H1 (cell line): Measurements from ENCODE around the gene NEK9. TPM values are rescaled to one million over a fixed set of nuclear protein-coding genes. Genes with fewer than 3 reads are reported as not detected.
A peak's percentile ranks its signal among the peaks of the same experiment; 100 is the strongest.

Experiments
- ATF2 ChIP-seq: IDR thresholded peaks from 2 replicates; pipeline ENCODE4 v1.6.1; 2012; ENCODE audit warnings: low read length, inconsistent platforms
- BCL11A ChIP-seq, 2 experiments: IDR thresholded peaks; one replicate each; pipeline ENCODE4 v1.6.1; 2011; ENCODE audit warnings: low read depth in 2 of 2, low read length in 2 of 2, mild to moderate bottlenecking in 2 of 2
- CBX5 ChIP-seq: fragments of 300-800, 300-1000 bp; sonication (generic); IDR thresholded peaks from 2 replicates; pipeline ENCODE4 v1.7.1; 2016; ENCODE audit warnings: antibody characterized with exemption, low read length, low read depth
- CHD2 ChIP-seq: IDR thresholded peaks from 2 replicates; pipeline ENCODE4 v1.6.1; 2012; ENCODE audit warnings: low read length, improper control_type of control experiment
- CHD7 ChIP-seq: fragments of 300-600 bp; sonication (generic); IDR thresholded peaks from 2 replicates; pipeline ENCODE4 v1.7.1; 2012; ENCODE audit warnings: low read length, moderate library complexity, mild to moderate bottlenecking, inconsistent platforms; ENCODE audit not compliant: insufficient replicate concordance
- KDM4A ChIP-seq: IDR thresholded peaks from one replicate; pipeline ENCODE4 v1.7.1; 2012; ENCODE audit warnings: low read depth, mild to moderate bottlenecking, moderate library complexity, low read length, inconsistent platforms; ENCODE audit not compliant: severe bottlenecking
- PHF8 ChIP-seq: fragments of 200-600 bp; sonication (generic); conservative IDR thresholded peaks from 2 replicates; pipeline ENCODE4 v1.7.1; 2012; ENCODE audit warnings: low read depth, mild to moderate bottlenecking, inconsistent platforms, low read length, moderate library complexity
- RFX5 ChIP-seq: IDR thresholded peaks from 2 replicates; pipeline ENCODE4 v1.6.1; 2011; ENCODE audit warnings: low read depth, low read length, improper control_type of control experiment, borderline replicate concordance
- SP2 ChIP-seq: IDR thresholded peaks from 2 replicates; pipeline ENCODE4 v1.6.1; 2012; ENCODE audit warnings: mild to moderate bottlenecking, low read length, inconsistent platforms
- polyA plus RNA-seq, 7 experiments: library from polyadenylated mRNA; depleted of rRNA in 3 of 7; stranded (reverse) in 5 of 7; unstranded in 2 of 7; fragments of >200 nt in 5 of 7; fragments of 200-250 nt in 2 of 7; gene quantifications; 1 replicate in 5 of 7; 2 replicates in 1 of 7; 4 replicates in 1 of 7; pipeline versions ENCODE4 v1.2.1 to v1.2.3, GENCODE V29; 2011 to 2013; ENCODE audit warnings: missing spikeins in 2 of 7, mixed read lengths in 2 of 7
- total RNA-seq: library from RNA; stranded (reverse); fragmentation: NEBNext Ultra II Directional; extraction: Animal tissue kit (Norgen Biotek cat#: 25700); gene quantifications from 2 replicates; pipeline ENCODE4 v1.2.1, GENCODE V29; 2021

Gene NEK9
- total and polyA plus RNA-seq, 2 of the 8 experiments (the other 6 are each of a cell fraction or from before 2014, with no cell fraction given) = 16.0 to 43.6 TPM

- TF ChIP-seq CHD7 = no peak
- peak; percentile 67 for TF ChIP-seq PHF8
- peak; percentile 92 for TF ChIP-seq CHD2
- peak; percentile 74 for TF ChIP-seq KDM4A
- no peak for TF ChIP-seq CBX5
- TF ChIP-seq ATF2 = no peak
- TF ChIP-seq SP2 = peak; percentile 84
- no peak for TF ChIP-seq BCL11A (IDR thresholded peaks at IDR 0.05; ENCODE audit: low read depth in 2 of 2, low read length in 2 of 2)
- no peak for TF ChIP-seq RFX5
Observed at GRCh38 chr14:75063491-75064204, 63.2 kb downstream of the NEK9 start, which contains the start of gene ACYP1 (continued).
